ENCODE results near the gene RPL27. TPM values are rescaled to one million over a fixed set of nuclear protein-coding genes. Genes with fewer than 3 reads are reported as not detected.

RPL27 gene
- total and polyA plus RNA-seq, 2 of the 13 experiments (the other 11 are each of a cell fraction or from before 2014, with no cell fraction given) = 1,585 to 5,840 TPM

DNA sequence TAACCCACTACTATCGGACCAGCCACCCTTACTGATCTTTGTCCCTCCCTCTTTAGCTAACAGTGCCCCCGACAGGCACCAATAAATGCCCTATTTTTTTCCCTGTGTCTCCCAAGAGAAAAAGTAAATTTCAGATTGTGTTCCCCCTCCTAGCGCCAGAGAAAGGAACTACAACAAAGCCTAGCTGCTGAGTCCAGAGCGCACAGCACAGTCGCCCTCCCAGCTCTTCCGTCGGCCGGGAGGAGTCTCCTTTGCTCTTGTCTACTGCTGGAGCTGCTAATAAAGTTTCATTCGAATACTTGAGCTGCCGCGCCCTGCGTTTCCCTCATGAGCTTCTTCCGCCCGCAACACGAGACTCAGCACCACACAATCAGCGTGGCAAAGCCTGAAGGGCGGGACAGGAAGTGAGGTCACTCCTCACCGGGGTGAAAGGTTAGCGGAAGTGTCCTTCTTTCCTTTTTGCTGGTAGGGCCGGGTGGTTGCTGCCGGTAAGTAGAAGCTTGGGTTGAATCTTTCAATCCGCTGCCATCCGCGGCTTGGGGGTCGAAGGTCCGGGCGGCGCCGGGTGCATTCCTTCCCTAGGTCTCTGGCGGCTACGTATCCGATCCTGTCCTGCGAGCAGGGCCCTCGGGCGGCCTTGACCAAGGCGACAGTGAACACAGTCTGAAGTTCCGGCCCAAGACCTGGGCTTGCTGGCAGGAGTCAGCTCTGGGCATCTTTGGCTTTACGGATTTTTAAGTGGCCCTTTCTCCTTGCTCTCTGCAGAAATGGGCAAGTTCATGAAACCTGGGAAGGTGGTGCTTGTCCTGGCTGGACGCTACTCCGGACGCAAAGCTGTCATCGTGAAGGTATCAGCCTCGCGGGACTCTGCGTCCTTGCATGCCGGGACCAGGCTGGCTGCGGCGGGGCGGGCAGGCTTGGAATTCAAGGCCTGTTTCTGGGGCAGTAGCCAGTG, at the start of gene RPL27 (continued):
- TF ChIP-seq, protein P1, sequence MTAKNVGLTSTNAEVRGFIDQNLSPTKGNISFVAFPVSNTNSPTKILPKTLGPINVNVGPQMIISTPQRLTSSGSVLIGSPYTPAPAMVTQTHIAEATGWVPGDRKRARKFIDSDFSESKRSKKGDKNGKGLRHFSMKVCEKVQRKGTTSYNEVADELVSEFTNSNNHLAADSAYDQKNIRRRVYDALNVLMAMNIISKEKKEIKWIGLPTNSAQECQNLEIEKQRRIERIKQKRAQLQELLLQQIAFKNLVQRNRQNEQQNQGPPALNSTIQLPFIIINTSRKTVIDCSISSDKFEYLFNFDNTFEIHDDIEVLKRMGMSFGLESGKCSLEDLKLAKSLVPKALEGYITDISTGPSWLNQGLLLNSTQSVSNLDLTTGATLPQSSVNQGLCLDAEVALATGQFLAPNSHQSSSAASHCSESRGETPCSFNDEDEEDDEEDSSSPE (CRISPR knock-in tag; IDR thresholded peaks at IDR 0.05) = peak; percentile 97
- TF ChIP-seq SRSF1 (optimal IDR thresholded peaks at IDR 0.05; ENCODE audit: low read depth, low read length) (peak; percentile 96), ZBTB42 (CRISPR knock-in tag; IDR thresholded peaks at IDR 0.05) (no peak), GTF2F1 (IDR thresholded peaks at IDR 0.05; ENCODE audit: low read length) (0 out of 2 replicates have a peak, but pooled peaks have one; percentile 71), ZNF317 (CRISPR knock-in tag; IDR thresholded peaks at IDR 0.05) (peak; percentile 79; the same call in 1 of the 2 replicates), ZEB1 (IDR thresholded peaks at IDR 0.05; ENCODE audit: insufficient replicate concordance, low read depth) (peak; percentile 60), NFYB (CRISPR knock-in tag; IDR thresholded peaks at IDR 0.05) (peak; percentile 88), ATF7 (IDR thresholded peaks at IDR 0.05) (peak; percentile 69; the same call in 1 of the 2 replicates), ATF7 (CRISPR knock-in tag; IDR thresholded peaks at IDR 0.05) (peak; percentile 97), BHLHE40 (IDR thresholded peaks at IDR 0.05; ENCODE audit: low read length) (peak; percentile 94), SETDB1 (CRISPR knock-in tag; IDR thresholded peaks at IDR 0.05; ENCODE audit: borderline replicate concordance) (no peak), BORCS8-MEF2B (CRISPR knock-in tag; IDR thresholded peaks at IDR 0.05) (peak; percentile 97), HOXA3 (CRISPR knock-in tag; IDR thresholded peaks at IDR 0.05) (peak; percentile 99), ZNF180 (CRISPR knock-in tag; IDR thresholded peaks at IDR 0.05; ENCODE audit: borderline replicate concordance, low read depth) (no peak), IKZF1 (IDR thresholded peaks at IDR 0.05) (no peak), ZNF232 (CRISPR knock-in tag; IDR thresholded peaks at IDR 0.05; ENCODE audit: borderline replicate concordance) (peak; percentile 17), ZNF253 (CRISPR knock-in tag; IDR thresholded peaks at IDR 0.05; ENCODE audit: borderline replicate concordance) (peak; percentile 93; the same call in 1 of the 2 replicates), SPEN (CRISPR knock-in tag; IDR thresholded peaks at IDR 0.05; ENCODE audit: low read depth) (peak; percentile 100), RFXAP (CRISPR knock-in tag; IDR thresholded peaks at IDR 0.05; ENCODE audit: borderline replicate concordance) (peak; percentile 93; the same call in 1 of the 2 replicates), ZNF335 (CRISPR knock-in tag; IDR thresholded peaks at IDR 0.05) (peak; percentile 95)
- TF ChIP-seq, protein P2, sequence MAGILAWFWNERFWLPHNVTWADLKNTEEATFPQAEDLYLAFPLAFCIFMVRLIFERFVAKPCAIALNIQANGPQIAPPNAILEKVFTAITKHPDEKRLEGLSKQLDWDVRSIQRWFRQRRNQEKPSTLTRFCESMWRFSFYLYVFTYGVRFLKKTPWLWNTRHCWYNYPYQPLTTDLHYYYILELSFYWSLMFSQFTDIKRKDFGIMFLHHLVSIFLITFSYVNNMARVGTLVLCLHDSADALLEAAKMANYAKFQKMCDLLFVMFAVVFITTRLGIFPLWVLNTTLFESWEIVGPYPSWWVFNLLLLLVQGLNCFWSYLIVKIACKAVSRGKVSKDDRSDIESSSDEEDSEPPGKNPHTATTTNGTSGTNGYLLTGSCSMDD (CRISPR knock-in tag; IDR thresholded peaks at IDR 0.05) = no peak
- TF ChIP-seq, protein P3, sequence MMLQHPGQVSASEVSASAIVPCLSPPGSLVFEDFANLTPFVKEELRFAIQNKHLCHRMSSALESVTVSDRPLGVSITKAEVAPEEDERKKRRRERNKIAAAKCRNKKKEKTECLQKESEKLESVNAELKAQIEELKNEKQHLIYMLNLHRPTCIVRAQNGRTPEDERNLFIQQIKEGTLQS (CRISPR knock-in tag; IDR thresholded peaks at IDR 0.05) = peak; percentile 78
- TF ChIP-seq, protein P4, sequence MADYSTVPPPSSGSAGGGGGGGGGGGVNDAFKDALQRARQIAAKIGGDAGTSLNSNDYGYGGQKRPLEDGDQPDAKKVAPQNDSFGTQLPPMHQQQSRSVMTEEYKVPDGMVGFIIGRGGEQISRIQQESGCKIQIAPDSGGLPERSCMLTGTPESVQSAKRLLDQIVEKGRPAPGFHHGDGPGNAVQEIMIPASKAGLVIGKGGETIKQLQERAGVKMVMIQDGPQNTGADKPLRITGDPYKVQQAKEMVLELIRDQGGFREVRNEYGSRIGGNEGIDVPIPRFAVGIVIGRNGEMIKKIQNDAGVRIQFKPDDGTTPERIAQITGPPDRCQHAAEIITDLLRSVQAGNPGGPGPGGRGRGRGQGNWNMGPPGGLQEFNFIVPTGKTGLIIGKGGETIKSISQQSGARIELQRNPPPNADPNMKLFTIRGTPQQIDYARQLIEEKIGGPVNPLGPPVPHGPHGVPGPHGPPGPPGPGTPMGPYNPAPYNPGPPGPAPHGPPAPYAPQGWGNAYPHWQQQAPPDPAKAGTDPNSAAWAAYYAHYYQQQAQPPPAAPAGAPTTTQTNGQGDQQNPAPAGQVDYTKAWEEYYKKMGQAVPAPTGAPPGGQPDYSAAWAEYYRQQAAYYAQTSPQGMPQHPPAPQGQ (CRISPR knock-in tag; IDR thresholded peaks at IDR 0.05; ENCODE audit: borderline replicate concordance) = no peak
- TF ChIP-seq, protein P5, sequence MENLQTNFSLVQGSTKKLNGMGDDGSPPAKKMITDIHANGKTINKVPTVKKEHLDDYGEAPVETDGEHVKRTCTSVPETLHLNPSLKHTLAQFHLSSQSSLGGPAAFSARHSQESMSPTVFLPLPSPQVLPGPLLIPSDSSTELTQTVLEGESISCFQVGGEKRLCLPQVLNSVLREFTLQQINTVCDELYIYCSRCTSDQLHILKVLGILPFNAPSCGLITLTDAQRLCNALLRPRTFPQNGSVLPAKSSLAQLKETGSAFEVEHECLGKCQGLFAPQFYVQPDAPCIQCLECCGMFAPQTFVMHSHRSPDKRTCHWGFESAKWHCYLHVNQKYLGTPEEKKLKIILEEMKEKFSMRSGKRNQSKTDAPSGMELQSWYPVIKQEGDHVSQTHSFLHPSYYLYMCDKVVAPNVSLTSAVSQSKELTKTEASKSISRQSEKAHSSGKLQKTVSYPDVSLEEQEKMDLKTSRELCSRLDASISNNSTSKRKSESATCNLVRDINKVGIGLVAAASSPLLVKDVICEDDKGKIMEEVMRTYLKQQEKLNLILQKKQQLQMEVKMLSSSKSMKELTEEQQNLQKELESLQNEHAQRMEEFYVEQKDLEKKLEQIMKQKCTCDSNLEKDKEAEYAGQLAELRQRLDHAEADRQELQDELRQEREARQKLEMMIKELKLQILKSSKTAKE (CRISPR knock-in tag; IDR thresholded peaks at IDR 0.05; ENCODE audit: borderline replicate concordance) = peak; percentile 19; the same call in 1 of the 2 replicates

Data from HepG2 (cell line).